Head of caudate nucleus (tissue), 42 donors: ENCODE data around the gene PDE10A.
"Not testable (repeated sequence)": the region's sequence is repeated elsewhere in the genome, so short reads cannot be mapped to it uniquely, and the experiment has no call there.

Source experiments
- DNase-seq, 42 donors: peaks; one replicate each; pipeline versions ENCODE4 v3.0.0 to v3.0.0-alpha.2; 2020 to 2021; ENCODE audit warnings: mixed read lengths in 7 of 42
- intact Hi-C: fragments of 100-400 bp; cut with DNase I; formaldehyde crosslinking; loops from one replicate; pipeline ENCODE4 v1.15.0; 2022

PDE10A gene

DNA sequence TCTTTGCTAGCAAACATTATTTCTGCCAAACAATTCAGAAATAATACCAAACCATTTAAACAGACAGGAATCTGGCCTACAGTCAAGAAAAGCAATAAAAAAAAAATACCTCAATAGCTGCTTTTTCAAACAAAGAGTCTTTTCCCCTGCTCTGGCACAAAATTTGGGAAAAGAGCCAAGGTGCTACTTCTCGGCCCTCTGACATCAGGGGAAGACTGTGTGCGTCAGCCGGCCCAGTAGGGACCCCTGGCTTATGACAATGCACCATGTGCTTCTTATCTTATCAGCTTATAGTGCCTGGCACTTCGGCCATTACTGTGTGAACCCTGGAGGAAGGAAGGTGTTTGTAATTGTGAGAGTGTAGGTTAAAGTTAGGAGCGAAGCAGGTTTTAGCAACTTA lies 89.4 kb downstream of the PDE10A start:
- intact Hi-C loops, result no loop called here
- no peak for DNase-seq

DNA sequence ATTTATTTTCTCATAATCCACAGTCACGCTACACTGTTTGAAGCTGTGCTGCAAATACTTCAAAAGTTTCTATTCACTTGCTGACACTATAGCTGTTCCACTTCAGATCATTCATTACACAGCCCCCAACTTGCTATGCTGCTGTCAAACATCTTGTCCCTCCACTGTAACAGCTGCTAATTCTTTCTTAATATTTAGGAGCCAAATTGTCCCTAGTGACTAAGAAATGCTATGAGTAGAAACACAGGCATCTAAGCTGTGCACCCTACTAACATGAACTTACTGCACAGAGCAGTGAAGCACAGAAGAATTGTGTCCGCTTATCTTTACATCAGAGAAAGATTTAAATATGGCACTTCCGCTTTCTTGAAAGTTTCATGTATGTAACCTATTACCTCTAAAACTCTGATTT lies 91.3 kb downstream of the PDE10A start:
- intact Hi-C loops, result no loop called here
- DNase-seq, result no peak

DNA sequence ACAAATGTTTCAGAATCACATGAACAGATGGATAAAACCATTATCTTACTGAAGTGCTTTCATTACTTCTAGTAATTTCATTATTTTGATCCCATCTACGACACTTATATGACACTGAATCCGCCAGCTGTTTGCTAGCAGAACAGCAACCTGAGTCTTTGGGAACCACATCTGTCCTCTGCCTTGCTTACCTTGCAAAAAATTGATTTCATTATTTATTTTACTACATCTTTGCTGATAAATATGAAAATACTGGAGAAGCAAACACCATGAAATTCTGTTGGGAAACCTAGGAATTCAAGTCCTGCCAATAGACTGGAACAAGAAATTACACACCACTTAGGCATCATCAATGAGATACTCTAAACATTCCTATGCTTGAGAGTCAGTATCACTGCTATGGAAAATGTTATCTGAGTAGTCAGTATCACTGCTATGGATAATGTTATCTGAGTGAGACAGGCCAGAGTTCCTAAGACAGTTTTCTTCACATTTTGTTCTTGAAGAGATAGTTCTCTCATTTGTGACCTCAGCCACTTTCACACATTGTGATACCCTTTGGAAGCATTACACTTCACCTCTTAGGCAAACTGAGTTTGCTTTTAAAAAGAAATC lies 91.9 kb downstream of the PDE10A start:
- no peak for DNase-seq
- intact Hi-C loops, result no loop called here

DNA sequence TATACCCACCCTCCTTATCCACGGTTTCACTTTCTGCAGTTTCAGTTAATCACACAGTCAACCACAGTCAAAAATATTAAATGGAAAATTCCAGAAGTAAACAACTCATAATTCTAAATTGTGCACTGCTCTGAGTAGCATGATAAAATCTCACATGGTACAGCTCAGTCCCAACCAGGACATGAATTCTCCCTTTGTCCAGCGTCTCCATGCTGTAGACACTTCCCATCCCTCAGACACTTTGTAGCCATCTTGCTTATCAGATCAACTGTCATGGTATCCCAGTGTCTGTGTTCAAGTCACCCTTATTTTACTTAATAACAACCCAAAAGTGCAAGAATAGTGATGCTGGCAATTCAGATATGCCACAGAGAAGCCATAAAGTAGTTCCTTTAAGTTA lies 94.7 kb downstream of the PDE10A start:
- DNase-seq, result no peak
- intact Hi-C loops, result no loop called here

DNA sequence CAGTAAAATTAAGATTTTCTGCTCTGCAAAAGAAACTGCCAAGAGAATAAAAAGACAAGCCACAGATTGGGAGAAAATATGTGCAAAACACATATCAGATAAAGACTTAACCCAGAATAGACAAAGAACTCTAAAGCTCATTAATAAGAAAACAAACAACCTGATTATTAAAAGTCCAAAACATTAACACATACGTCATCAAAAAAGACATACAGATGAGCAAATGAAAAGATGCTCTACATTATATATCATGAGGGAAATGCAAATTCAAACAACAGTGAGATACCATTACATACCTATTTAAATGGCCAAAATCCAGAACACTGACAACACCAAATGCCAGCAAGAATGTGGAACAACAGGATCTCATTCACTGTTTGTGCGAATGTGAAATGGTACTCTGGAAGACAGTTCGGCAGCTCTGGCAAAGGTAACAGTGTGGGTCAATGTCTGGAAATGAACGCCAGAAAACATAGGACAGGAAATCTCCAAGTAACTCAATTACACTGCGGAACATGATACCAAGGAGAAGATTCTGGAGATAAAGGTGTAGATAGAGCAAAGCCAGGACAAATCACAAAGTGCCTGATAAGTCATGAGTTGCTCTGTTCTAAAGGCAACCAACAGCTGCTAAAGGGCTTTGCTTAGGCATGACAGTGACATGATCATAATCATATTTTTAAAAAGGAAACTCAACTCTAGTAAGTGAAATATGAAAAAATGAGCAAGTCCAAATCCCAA lies 96.8 kb downstream of the PDE10A start:
- DNase-seq, result no peak
- intact Hi-C loops, result no loop called here

DNA sequence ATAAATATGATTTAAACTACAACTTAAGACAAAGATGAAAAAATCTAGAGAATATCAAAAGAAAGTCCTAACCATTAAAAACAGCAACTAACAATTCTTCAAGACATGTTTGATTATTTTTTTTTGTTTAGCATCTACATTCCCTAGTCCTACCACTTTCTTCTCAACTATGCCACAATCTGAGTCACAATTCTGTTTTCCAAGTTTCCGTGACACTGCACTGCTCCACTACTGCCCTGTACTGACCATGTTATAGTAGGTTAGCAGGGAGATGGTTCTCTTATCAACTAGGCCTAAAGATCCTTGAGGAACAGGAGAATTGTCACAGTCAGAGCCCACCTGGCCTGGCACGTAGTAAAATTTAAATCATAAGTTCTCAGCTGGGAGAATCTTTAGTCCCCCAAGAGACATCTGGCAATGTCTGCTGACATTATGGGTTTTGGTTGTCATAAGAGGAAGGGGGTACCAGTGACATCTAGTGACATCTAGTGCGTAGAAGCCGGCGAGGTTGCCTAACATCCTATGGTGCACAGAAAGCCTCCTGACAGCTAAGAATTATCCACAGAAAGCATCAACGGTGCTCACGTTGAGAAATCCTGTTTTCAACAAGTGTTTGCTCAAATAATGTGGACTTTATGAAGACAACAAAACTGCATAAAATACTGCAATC lies 100.5 kb downstream of the PDE10A start:
- DNase-seq, result peak in 4 of 42 donors; percentile 26 to 39 (median 32)
- intact Hi-C loops, result no loop called here

DNA sequence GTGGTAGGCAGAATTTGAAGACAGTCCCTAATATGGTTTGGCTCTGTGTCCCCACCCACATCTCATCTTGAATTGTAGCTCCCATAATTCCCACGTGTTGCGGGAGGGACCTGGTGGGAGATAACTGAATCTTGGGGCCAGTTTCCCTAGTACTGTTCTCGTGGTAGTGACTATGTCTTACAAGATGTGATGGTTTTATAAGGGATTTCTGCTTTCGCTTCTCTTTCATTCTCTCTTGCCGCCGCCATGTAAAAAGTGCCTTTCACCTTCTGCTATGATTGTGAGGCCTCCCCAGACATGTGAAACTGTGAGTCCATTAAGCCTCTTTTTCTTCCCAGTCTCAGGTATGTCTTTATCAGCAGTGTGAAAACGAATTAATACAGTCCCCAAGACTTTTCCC lies 103.4 kb downstream of the PDE10A start:
- intact Hi-C loops, result no loop called here
- no peak for DNase-seq

DNA sequence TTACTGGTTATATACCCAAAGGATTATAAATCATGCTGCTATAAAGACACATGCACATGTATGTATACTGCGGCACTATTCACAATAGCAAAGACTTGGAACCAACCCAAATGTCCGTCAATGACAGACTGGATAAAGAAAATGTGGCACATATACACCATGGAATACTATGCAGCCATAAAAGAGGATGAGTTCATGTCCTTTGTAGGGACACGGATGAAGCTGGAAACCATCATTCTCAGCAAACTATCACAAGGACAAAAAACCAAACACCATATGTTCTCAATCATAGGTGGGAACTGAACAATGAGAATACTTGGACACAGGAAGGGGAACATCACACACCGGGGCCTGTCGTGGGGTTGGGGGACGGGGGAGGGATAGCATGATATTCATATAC lies 104.9 kb downstream of the PDE10A start:
- intact Hi-C loops, DNase-seq: not testable (repeated sequence)

DNA sequence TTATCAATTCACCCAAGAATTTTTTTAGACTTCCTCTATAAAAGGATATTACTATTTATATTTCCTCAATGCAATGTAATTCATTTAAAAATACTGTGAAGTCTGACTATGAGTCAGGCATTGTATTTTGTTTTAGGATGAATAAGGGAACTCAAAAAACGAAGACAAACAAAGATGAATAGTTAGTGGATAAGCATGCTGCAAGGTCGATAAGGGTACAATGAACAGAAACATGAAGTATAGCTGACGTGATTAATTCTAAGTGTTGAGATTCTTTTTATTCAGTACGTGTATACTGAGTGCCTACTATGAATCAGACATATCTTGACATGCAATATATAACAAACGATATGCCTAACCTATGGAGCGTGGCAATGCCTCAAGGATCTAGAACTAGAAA lies 105.4 kb downstream of the PDE10A start:
- DNase-seq, result no peak
- intact Hi-C loops, result no loop called here

DNA sequence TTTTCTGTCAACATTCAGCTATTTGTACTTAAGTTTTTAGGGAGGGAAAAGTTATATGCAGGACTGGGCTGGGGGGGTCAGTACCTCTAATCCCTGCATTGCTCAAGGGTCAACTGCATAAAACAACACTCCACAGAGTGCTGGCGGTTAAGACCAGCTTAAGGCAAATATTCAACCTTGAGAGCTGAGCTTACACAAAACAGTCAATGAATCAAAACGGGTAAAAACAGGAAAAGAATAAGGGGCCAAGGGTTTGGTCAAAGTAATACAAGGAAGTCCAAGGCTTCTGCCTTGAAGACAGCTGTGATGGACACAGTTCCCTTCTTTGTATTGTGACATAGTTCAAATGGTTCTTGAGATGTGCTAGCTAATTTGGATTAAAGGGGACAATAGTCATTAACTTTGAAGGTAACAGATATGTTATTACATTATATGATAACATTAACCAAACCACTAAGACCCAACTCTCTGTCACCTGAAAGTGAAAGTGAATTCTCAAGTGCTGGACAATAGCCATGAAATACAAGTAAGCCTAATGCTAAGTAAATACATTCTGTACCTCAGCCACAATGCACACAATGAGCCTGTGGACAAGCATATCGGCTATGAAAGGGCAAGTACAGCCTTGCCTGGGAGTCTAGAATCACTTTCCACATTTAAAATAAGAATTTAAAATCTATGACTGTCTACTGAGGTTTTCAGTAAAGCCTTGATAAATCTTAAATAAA lies 106.8 kb downstream of the PDE10A start:
- intact Hi-C loops, result no loop called here
- no peak for DNase-seq

DNA sequence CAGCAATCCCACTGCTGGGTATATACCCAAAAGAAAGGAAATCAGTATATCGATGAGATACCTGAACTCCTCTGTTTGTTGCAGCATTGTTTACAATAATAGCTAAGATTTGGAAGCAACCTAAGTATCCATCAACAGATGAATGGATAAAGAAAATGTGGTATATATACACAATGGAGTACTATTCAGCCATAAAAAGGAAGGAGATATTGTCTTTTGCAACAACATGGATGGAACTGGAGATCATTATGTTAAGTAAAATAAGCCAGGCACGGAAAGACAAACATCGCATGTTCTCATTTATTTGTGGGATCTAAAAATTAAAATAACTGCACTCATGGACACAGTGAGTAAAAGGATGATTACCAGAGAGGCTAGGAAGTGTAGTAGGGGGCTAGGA lies 108.4 kb downstream of the PDE10A start:
- DNase-seq, intact Hi-C loops: not testable (repeated sequence)

DNA sequence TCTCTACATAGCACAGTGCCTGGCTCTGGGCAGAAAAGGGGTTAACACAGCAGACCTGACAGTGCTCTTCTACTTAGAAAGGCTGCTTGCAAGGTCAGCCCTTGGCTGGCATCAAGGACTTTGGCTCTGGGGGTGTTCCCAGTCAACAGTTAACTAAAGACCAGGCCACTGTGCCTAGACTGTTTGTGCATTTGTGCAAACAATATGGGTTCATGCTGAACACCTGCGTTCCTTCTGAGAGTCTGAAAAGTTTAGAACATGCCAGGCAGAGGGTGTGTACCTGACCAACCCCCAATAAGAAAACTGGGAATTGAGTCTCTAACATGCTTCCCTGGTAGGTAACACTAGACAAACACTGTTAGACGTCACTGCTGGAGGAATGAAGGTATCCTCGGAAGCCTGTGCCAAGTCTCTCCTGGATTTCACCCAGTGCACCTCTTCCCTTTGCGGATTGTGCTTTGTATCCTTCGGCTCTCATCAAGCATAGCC lies 110.7 kb downstream of the PDE10A start:
- DNase-seq, result no peak
- intact Hi-C loops, result no loop called here

DNA sequence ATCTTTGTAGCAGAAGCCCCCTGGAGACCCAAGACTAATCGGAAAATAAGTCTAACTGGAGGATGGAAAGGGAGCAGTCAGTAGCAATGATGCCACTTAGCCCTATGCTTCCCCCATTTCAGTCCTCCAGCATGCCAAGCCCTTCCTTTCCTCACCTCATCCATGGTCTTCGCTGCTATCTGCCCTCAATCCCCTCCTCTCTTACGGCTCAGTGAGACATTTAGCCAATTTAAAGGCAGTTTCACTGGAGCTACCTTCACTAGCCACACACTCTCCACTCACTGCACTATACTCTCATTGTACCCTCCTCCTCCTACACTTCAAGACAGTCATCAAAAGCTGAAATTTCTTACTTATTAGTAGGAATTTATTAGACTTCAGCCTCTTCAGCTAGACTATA lies 111.2 kb downstream of the PDE10A start:
- intact Hi-C loops, result no loop called here
- DNase-seq, result no peak

DNA sequence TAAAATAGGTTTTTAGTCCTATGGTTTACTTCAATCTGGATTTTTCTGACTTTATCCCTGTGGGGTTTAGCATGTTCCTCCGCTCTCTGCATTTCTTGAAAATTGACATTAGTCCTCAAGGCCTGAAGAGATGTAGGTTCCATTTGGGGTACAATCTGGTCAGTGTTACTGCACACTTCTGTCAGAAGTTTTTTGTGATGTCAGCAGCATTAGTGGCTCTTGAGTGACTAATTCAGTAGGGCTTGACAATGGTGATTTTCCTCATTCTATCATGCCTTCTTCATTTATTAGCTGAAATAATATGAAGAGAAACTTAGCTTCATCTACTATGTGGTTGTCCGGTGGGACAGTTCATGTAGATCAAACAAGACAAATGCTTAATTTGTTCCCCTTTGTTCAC lies 114.6 kb downstream of the PDE10A start:
- no peak for DNase-seq
- intact Hi-C loops, result no loop called here

DNA sequence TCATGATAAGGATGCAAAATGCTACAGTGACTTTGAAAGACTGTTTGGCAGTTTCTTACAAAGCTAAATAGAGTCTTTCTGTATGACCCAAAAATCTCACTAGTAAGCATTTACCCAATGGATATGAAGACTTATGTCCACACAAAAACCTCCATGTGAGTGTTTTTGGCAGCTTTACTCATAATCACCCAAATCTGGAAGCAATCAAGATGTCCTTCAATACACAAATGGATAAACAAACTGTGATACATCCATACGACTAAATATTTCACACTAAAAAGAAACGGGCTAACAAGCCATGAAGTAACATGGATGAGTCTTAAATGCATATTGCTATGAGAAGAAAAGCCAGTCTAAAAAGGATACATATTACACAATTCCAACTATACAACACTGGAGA lies 117.2 kb downstream of the PDE10A start:
- intact Hi-C loops, result no loop called here
- DNase-seq, result no peak

DNA sequence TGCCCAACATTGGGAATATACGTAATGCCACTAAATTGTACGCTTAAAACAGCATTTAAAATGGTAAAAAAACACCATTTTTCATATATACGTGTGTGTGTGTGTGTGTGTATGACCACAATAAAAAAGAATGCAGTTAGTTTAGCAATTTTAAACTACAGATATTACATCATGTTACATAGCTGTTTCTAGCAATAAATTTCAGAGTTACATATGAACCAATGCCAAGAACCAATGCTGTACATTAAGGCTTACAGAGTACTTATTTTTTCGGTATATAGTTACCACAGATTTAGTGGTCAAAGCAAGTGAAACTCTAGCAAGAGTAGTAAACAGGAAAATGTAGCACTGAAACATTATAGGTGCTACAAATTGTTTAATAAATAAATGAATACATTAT lies 119.3 kb downstream of the PDE10A start:
- intact Hi-C loops, result no loop called here
- DNase-seq, result no peak

DNA sequence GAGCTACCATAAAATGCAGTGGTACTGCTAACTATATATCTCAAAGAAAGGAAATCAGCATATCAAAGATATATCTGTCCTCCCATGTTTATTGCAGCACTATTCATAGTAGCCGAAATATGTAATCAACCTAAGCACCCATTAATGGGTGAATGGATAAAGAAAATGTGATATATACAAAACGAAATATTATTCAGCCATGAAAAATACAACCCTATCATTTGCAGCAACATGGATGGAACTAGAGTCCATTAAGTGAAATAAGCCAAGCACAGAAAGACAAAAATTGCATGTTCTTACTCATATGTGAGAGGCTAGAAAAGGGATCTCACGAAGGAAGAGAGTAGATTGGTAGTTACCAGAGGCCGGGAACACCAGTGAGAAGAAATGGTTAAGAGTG lies 126.1 kb downstream of the PDE10A start:
- intact Hi-C loops, result no loop called here
- DNase-seq, result no peak

DNA sequence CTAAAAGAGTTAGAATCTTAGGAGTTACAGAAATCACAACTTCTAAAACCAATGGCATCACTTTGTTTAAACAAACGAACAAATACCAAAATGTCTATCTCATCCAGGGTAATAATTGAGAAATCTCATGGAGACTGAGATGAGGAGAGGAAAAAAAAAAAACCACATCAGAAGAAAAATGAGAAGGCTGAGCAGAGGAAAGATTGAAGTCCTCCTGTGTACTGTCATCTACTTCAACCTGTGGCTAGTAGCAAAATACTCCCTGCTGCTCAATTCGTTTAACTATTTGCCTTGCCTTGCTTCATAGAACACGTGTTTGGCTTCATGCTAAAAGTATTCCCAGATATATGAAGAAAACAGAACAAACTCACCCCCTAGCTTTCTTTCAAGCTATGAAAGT lies 143.7 kb downstream of the PDE10A start:
- DNase-seq, result no peak
- intact Hi-C loops, result no loop called here

DNA sequence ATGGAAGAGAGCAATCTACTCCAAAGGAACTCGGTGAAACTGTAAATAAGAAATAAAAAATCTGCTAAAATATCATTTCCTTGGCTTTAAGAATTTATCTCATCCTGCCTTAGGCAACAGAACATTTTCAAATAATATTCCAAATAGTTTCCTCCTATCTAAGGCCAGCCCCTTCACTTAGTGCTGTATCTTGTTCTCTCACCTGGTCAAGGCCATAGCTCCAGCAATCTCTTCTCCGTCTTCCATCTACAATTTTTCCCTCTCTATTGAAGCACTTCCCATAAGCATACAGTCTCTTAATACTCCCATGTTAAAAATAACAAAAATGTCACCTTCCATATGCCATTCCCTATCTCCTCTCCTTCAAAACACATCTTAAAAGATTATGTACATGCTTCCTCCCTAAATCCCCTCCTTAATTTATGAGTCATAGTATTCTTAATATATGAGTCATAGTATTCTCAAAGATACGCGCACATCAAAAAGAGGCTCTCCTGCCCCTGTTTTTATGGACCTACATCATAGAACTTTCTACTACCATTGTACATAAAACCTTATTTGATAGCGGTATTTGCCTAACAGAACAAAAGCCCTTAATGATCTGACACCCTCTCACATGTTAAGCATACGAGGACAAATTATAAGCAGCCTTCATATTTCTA lies 146.9 kb downstream of the PDE10A start:
- intact Hi-C loops, result no loop called here
- no peak for DNase-seq
